Iris pigment epithelial cell (primary cell): ENCODE results near the gene SYTL1.

Experiments
- DNase-seq: peaks from one replicate; pipeline ENCODE4 v3.0.0-alpha.2; 2011; ENCODE audit warnings: low read depth

Gene SYTL1

DNA sequence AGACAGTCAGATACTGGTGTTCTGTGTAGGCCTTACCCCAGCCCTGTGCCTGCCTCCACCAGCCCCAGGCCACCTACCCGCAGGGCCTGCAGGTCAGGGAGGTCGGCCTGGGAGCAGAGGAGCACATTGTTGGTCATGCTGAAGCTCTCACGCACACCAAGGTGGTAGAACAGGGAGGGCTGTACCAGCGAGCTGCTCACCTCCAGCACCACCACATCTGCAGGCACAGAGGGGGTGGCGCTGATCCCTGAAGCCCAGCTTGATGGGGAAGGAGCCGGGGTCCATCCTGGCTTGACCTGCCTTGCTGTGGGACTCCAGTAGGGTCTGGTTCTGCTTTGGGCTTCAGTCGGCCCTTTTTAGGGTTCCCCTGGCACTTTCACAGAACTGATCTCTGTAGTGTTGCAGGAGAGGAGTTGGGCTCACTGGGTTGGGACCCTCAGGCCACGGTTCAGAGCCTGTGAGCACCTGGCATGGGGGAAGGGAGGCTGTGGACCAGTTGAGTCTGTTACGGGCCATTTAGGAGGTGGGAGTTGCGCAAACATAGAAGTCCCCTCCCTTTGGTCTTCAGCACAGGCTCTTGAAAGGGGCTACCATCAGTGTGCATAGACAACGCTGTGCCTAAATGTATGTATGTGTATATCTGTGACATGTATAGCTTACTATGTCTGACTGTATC lies 23.0 kb downstream of the SYTL1 start:
- no peak for DNase-seq

- peak; percentile 90 for DNase-seq
Observed at GRCh38 chr1:27365372-27366112, 23.7 kb downstream of the SYTL1 start.

GRCh38 chr1:27366113-27366410 lies 24.2 kb downstream of the SYTL1 start:
- peak; percentile 61 for DNase-seq

DNA sequence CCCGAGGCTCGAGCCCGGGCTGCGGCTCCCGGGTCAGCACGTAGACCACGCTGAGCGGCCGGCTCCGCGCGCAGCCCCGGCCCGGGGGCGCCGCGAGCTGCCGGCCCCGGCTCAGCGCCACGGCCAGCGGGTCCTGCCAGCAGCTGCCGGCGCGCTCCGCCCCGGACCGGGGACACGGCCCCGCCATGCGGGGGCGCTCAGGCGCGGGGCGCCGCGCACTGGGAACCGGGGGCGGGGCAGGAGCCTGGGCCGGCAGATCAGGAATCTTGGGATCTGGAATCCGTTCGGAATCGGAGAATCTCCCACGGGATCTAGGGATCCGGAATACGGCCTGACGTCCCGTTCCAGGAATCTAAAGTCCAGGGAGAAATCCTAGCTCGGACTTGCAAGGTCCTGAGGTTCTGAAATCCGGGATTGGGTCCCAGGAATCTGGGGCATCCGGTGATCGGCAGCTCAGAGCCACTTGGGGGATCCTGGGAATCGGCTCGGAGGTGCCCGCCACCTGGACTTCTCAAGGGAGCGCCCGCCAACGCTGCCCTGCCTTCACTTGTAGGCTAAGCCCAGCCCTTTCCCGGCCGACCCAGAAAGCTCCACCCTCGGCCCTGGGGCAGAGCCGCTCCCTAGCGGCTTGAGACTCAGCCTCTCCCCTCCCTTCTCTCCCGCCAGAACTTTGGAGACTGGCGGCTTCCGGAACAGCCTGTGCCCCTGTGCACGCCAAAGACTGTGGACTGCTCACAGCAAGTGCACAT lies 24.8 kb downstream of the SYTL1 start, which contains the start of gene MAP3K6:
MAP3K6 (minus strand) TSS at position 551 of the 749 bp plus-strand sequence; CDS start at position 187, 364 bp downstream.
- peak; percentile 74 for DNase-seq

- no peak for DNase-seq
Observed at GRCh38 chr1:27367160-27367650, 25.4 kb downstream of the SYTL1 start.

DNA sequence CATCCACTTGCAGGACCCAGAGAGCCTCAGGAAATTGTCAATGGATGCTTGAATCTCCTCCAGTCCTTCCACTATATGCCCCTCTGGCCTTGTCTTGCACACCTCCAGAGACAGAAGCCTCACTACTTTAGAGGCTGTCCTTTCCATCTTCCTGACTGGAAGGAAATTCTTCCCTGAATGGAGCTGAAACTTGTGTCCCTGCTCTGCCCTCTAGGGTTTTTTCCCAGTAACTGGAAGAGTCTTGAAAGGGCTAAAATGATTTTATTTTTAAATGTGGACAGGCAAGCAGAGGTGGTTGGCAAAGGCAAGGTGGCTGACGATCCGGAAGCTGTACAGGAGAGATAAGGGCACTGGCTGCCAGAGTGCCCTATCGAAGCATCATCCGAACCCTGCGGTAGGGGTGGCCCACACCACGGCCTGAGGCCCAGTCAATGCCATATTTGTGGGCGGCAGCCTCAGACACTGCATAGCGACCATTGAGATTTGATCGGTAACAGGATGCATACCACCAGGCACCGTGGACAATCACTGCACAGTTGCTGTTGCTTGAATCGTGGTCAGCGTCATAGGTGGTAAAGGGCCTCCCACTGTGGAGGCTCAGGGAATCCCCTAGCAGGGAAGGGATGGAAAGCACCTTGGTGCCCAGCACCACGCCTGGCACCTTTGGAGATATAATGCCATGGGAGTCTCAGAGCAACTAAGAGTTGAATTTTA lies 27.2 kb downstream of the SYTL1 start:
- peak; percentile 33 for DNase-seq

DNA sequence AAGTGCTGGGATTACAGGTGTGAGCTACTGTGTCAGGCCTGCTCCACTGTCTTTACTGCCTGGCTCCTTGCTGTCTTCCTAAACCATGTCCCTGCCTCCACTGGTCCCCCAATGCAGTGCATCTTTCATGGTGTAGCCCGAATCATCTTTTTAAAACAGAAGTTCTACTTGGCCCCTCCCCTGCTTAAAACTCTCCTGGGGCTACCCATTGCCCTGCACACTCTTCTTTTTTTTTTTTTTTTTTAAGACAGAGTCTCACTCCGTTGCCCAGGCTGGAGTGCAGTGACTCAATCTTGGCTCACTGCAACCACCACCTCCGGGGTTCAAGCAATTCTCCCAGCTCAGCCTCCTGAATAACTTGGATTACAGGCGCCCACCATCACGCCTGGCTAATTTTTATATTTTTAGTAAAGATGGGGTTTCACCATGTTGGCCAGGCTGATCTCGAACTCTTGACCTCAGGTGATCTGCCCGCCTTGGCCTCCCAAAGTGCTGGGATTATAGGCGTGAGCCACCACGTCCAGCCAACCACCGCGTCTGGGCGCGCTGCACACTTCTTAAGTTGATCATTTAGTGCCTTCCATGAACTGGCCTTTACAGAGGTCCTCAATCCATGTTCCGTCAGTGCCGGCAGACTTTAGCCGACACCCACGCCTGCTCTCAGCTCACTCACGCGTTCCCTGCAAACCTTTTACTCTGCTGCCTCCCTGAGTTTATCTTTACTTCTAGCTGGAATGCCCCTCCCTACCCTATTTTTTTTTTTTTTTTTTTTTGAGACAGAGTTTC lies 30.4 kb downstream of the SYTL1 start:
- DNase-seq = no peak

GRCh38 chr1:27372808-27373690 lies 31.2 kb downstream of the SYTL1 start:
- DNase-seq = no peak

DNA sequence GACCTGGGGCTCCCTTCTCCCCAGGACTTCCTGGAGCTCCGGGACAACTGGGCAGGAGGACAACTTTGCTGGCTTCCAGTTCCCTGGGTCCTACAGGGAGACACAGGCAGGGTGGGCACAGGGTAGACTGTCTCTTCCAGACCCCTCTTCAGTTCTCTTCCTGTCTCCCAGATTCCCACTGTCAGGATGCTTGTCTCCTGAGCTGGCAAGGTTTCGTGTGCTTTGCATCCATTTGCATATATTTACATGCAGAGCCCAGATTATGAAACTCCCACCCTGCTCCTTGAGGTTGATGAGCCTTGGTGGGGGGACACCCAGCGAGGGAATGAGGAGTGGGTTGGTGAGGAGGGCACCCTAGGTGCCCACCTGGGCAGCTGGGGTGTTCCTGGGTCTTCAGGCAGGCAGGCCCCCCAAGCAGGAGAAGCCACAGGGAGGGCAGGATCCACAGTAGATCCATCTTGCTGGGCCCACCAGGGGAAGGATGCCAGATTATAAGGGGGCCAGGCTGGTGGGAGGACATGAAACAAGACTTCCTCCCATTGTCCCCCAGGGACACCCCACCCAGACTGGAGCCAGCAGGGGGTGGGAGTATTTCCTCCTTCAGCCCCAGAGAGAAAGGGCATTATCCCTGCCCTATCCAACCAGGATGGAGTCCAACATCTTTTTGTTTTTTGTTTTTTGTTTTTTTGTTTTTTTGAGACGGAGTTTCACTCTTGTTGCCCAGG lies 32.7 kb downstream of the SYTL1 start, which contains the start of gene FCN3:
FCN3 (minus strand) TSS at position 463 of the 725 bp plus-strand sequence; CDS start at position 457, 6 bp downstream.
- no peak for DNase-seq

- DNase-seq = no peak
Observed at GRCh38 chr1:27377760-27378495, 36.1 kb downstream of the SYTL1 start.

GRCh38 chr1:27379564-27380122 lies 37.8 kb downstream of the SYTL1 start:
- no peak for DNase-seq

DNA sequence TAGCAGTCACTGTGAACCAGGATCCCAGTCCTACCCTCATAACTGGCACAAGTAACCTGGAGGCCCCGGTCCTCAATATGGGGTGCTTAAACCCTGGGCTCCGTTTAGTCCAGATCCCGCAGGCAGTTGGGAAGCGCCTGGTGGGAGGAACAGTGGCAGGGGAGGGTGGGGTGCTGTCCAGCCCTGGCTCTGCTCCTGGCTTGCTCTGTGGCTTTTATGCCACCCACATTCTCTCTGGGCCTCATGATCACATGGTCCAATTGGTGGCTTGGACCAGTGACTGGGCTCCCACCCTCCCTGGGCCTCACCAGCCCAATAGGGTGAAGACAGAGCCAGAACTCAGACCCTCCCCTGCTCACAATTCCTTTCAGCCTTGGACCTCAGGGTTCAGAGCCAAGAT lies 38.4 kb downstream of the SYTL1 start:
- DNase-seq = no peak

DNA sequence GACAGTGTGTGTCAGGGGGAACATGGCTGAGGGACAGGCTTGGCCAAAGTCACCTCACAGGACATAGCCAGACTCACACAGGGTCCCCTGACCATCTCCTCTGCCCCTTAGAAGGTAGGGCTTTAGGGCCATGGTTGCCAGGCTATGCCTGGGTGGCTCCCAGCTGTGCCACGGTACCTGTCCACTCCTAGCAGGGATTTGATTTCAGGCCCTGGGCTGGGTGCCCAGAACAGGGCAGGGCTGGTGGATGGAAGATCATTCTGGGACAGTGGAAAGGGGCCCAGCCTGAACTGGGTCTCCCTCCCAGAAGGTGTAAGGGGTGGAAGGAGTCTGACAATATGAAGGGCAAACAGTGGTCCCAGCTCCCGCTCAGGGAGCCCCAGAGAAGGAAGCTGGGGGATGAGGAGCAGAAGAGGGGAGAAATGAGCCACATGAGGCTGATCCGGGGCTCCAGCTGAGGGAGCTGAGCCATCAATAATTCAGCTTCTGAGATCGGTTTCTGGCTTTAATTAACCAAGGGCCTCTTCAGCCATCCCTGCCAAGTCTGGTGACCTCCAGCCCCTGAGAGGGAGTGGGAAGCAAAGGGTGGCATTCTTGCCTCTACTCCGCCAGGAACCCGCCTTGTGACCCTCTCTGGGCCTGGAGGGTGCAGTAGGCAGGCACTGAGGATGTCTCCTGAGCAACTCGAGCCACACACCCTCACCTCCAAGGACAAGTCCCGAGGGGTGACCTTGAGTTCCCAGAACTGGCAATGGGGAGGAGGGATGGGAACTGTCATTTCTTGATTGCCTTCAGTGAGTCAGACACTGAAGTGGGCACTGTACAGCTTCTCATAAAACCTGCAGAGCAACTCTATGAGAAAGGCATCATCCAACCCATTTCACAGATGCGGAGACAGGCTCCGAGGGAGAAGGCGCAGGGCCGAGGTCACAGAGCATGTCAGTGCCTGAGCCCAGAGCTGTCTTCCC lies 39.2 kb downstream of the SYTL1 start:
- no peak for DNase-seq

- DNase-seq = no peak
Observed at GRCh38 chr1:27381969-27382762, 40.3 kb downstream of the SYTL1 start.

DNA sequence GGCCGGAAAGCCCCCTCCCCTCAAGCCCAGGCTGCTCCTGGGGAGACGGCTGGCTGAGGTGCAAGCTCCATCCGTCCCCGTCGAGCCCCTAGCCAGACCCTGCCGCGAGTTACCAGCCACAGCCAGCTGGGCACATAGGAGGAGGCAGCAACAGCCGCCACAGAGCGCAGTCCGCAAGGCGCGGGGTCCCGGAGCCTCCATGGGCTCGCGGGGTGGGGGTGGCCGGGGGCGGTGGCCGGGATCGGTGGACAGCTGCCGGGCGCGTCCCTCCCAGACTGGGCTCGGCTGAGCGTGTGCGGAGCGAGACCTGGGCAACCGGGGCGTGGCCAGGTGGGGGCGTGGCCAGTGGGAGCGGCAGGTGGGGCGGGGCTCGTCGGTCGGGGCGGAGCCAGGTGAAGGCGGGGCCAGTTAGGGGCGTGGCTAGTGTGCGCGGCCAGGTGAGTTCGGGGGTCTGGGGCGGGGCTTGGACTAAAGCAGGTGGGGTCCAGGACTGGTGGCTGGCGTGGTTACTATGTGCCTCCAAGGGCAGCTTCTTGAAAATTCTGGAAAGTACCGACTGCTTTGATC lies 41.3 kb downstream of the SYTL1 start, which contains the start of gene CD164L2:
CD164L2 (minus strand) TSS at position 295 of the 567 bp plus-strand sequence; CDS start at position 201, 94 bp downstream.
- DNase-seq = no peak

DNA sequence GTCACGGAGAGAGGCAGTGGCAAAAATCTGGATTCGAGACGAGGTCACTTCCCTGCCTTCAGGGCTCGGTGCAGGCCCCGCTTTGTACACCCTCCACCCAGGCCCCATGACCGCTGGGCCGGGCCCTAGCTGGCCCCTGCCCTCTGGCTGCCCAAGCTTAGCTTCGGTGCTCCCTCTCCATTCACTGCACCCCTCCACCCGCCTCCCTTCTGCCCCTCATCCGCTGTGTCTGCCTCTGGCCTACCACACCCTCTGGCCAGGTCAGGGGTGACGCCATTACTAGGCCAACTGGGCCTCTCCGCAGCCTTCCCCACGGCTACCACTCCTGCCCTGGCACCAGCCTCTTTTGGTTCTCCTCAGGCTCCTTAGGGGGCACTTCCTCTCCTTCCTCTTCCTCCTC lies 41.8 kb downstream of the SYTL1 start:
- DNase-seq = no peak
